GM21526 (cell line): ENCODE measurements around the gene MSRB2.

Experiments
- ATAC-seq: cut with Tn5 transposase; IDR thresholded peaks from one replicate; pipeline ENCODE4 v1.9.1; 2021; ENCODE audit warnings: moderate library complexity; ENCODE audit not compliant: unreplicated experiment, low FRiP score

MSRB2 gene

GRCh38 chr10:23106331-23107072 lies 11.1 kb downstream of the MSRB2 start:
- ATAC-seq = no peak

DNA sequence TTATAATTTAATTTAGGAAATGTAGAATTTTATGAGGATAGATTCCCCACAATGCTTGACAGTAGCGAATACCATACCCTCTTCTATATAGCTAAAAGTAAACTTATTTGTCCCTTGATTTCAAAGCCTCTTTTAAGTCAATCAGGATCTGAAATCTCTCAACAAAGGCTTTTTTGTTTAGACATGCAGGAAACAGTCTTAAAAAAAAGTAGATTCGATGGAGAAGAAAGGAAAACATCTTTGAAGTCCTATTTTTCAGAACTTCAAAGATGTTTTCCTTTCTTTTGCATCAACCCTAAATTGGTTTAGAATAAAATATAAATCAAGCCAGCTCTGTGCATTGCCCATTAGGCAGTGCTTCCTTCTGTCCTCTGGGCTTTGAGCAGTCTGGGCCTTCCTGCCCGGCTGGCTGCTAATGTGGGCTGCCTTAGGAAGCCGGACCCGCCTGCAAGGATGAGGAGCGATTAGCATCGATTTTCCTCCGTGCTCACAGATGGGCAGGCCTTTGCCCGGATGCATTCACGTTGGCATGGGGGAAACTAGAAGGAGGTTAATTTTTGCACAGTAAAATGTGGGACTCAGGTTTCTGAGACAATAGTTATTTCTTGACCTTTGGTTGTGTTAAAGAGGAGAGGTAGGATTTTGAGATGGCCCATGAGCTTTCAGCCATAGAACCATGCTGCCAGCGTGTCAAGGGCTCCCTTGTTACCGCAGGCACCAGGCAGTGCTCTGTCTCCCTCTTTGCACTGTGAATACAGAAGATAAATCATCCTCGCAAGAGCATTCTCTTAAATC lies 15.5 kb downstream of the MSRB2 start:
- no peak for ATAC-seq

GRCh38 chr10:23111517-23112286 lies 16.3 kb downstream of the MSRB2 start:
- no peak for ATAC-seq

DNA sequence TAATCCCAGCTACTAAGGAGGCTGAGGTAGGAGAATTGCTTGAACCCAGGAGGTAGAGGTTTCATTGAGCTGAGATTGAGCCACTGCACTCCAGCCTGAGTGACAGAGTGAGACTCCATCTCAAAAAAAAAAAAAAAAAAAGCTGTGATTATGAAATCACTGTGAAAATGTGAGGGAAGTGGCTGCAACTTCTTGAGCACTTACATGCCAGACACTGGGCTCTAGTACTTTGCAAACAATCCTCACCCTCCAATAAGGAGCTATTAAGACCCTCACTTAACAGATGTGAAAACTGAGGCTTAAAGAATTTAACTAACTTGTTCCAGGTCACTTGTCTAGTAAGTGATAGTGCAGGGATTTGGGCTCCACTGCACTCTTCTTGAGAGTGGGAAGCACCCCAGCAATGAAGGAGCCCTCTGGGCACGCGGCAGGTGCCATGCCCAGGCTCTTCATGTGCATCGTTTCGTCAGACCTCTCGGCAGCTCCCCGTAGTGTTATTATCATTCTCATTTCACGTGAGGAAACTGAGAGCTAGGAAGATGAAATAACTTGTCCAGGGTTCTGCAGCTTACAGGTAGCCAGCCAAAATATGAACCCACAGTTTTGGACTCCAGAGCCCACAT lies 19.0 kb downstream of the MSRB2 start:
- no peak for ATAC-seq

- ATAC-seq = no peak
These were observed 21.3 kb downstream of the MSRB2 start for GRCh38 chr10:23116486-23117205.

DNA sequence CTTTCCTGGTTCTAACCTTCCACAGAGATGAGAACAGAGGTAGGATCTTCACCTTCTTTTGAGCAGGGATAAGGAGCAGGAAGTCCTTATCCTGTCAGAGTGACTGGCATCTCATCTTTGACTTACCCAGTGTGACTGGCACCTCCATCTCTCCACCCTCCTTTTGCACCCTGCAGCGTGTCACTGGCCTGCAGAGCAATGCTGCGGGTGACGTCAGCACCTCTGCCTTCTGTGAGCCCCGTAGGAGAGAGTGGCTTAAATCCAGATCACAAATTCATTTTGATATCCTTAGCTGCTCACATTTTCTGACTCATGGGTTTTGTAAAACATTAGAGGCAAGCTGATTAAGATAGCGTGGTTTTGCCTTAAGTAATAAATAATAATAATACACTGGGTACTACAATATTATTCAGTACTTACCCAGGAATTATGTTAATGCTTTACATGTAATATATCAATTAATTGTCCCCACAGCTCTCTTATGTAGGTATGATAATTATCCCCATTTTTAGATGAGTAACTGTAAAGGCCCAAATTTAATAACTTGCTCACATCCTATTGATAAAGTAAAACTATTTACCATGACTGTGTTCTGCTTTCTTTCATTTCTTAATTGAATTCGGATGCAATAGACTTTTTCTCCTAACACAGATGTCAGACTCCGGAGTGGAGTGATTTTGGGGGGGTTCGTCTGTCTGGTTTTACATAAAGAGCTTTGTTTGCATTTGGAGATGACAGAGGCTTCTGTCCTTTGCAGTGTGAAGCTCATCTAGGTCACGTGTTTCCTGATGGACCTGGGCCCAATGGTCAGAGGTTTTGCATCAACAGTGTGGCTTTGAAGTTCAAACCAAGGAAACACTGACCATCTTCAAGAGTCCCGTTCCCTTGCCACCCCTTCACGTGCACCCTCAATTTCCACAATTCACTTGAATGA lies 24.9 kb downstream of the MSRB2 start:
- ATAC-seq = no peak

GRCh38 chr10:23121135-23121534 lies 25.8 kb downstream of the MSRB2 start:
- ATAC-seq = no peak

DNA sequence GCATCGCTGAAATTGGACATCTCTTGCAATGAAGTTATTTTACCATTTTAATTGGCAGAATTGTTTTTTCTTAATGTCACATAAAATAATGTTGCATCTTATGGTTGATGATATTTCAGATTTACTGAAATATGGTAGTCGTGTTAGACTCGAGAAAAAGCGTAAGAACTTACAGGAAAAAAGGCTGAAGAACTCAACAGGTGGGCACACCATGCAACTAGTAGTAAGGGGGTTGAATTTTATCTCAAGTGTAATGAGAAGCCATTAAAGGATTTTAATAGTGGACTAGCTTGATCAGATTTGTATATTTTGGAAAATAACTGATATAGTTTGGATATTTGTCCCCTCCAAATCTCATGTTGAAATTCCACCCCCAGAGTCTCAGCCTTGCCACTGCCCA lies 41.1 kb downstream of the MSRB2 start:
- no peak for ATAC-seq

- ATAC-seq = no peak
These were observed 44.3 kb downstream of the MSRB2 start for GRCh38 chr10:23139677-23140076.

GRCh38 chr10:23141995-23142394 lies 46.6 kb downstream of the MSRB2 start:
- ATAC-seq = no peak

GRCh38 chr10:23146258-23146657 lies 50.9 kb downstream of the MSRB2 start:
- ATAC-seq = no peak

GRCh38 chr10:23147035-23147434 lies 51.7 kb downstream of the MSRB2 start:
- no peak for ATAC-seq

DNA sequence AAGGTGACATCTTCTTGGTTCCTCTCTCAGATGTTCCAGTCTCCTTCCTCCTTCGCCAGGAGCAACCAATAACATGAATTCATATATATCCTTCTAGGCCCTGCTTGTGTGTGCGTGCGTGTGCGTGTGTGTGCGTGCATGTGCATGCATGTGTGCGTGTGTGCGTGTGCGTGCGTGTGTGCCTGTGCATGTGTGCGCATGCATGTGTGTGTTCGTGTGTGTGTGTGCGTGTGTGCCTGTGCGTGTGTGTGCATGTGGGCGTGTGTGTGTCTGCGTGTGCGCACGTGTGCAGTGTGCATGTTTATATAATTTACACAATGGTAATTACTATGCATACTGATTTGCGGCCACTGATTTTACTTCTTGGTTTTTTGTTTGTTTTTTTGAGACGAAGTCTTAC lies 52.8 kb downstream of the MSRB2 start:
- no peak for ATAC-seq

- ATAC-seq = no peak
These were observed 54.7 kb downstream of the MSRB2 start for GRCh38 chr10:23150091-23150490.

DNA sequence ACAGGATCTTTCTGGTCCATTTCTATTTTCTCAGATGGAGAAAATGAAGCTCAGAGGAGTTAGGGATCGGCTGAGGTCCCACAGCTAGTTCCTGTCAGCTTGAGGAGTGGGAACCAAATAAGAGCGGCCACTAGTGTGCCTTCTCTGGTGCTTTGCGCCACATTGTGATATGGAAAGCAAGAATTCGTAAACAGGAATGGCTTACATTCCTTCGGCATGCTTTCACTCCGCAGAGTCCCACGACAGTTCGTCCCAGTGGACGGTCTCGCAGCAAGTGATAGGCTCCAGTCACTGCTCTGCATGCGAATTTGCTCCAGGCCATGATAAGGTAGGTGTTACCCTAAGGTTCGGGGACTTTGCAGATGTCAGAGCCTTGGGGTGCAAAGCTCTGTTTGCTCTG lies 55.2 kb downstream of the MSRB2 start:
- no peak for ATAC-seq

DNA sequence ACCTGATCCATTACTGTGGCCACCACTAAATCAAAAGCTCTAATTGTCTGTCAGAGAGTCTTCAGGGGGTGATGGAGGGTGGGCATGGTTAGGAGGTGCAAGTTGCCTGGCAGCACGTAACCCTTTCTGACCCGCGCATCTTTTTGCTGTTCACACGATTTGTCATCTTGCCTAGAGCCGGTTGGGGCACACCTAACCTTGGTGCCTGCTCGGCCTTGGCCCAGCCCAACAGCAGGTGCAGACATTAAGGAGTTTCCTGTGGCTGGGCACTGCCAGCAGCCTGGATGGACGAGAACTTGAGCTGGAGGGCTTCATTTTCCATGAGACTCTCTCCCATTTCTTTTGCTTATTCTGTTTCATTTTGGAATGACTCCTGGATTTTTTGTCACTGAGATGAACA lies 55.7 kb downstream of the MSRB2 start:
- no peak for ATAC-seq

DNA sequence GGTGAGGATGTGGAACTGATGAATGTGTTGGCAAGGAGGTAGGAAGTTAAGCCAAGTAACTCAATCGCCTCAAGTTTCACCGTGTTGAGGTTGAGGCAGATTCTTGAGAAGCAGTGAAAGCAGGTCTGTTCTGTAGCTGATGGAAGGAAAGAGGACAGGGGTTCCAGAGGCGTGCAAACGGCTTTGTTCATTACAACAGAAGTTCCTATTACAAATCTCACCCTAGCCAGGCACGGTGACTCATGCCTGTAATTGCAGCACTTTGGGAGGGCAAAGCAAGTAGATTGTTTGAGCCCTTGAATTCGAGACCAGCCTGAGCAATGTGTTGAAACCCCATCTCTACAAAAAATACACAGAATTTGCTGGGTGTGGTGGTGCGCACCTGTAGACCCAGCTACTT lies 59.8 kb downstream of the MSRB2 start:
- ATAC-seq = no peak

GRCh38 chr10:23156447-23157150 lies 61.2 kb downstream of the MSRB2 start:
- ATAC-seq = no peak
